Left lung (tissue), 10 donors: Measurements from ENCODE around the gene GORAB. TPM values are rescaled to one million over a fixed set of nuclear protein-coding genes. Genes with fewer than 3 reads are reported as not detected.

ENCODE experiments used
- ATAC-seq: fragments of 200-7000 bp; cut with Tn5 transposase; one replicate; pipeline ENCODE4 v1.9.1; 2020; ENCODE audit warnings: moderate library complexity
- DNase-seq, 4 donors: peaks; one replicate each; pipeline ENCODE4 v3.0.0-alpha.2; 2013 to 2020
- H3K27ac ChIP-seq, 2 donors: fragments of 200-600 bp; sonication (generic) in 1 of 2; one replicate each; pipeline versions ENCODE4 v1.5.0 to v1.8.0; 2020 to 2021
- H3K27me3 ChIP-seq, 2 donors: fragments of 200-600 bp; sonication (generic) in 1 of 2; one replicate each; pipeline versions ENCODE4 v1.5.0 to v1.8.0; 2020 to 2021
- H3K36me3 ChIP-seq, 2 donors: fragments of 200-600 bp; sonication (generic) in 1 of 2; one replicate each; pipeline versions ENCODE4 v1.5.0 to v1.8.0; 2020 to 2021
- H3K4me1 ChIP-seq, 2 donors: fragments of 200-600 bp; one replicate each; pipeline ENCODE4 v1.8.0; 2021
- H3K4me3 ChIP-seq, 2 donors: fragments of 200-600 bp; sonication (generic) in 1 of 2; one replicate each; pipeline versions ENCODE4 v1.5.0 to v1.8.0; 2020 to 2021; ENCODE audit warnings: mild to moderate bottlenecking in 1 of 2
- H3K9me3 ChIP-seq, 2 donors: fragments of 200-600 bp; sonication (generic) in 1 of 2; one replicate each; pipeline versions ENCODE4 v1.5.0 to v1.8.0; 2020 to 2021
- CTCF ChIP-seq, 2 donors: fragments of 200-600 bp; sonication (generic) in 1 of 2; IDR thresholded peaks; one replicate each; pipeline versions ENCODE4 v1.5.0 to v1.8.0; 2021; ENCODE audit warnings: antibody characterized with exemption in 2 of 2
- intact Hi-C, 2 donors: fragments of 100-400 bp; cut with DNase I; formaldehyde crosslinking; loops; one replicate each; pipeline versions ENCODE4 v1.11.2 to v1.14.2; 2022
- polyA plus RNA-seq, 6 donors: library from polyadenylated mRNA; unstranded; fragments of 120-200 nt; gene quantifications; one replicate each; pipeline ENCODE4 v1.2.1, GENCODE V29; 2013; ENCODE audit not compliant: insufficient read length in 6 of 6
- total RNA-seq, 2 donors: library from RNA; stranded (reverse); fragmentation: NEBNext Ultra II Directional; extraction: Animal tissue kit (Norgen Biotek cat#: 25700); gene quantifications; one replicate each; pipeline ENCODE4 v1.2.1, GENCODE V29; 2021
- donor health status: DM: no; HTN: yes; CAD: no.
- donor health status: DM: no; HTN: no; CAD: no.

GORAB gene
- total and polyA plus RNA-seq, 8 donors, result 11.1 to 29.1 (median 24.1) TPM

GRCh38 chr1:170558731-170559130 lies 26.8 kb downstream of the GORAB start:
- no peak for TF ChIP-seq CTCF (IDR thresholded peaks at IDR 0.05)
- H3K27ac ChIP-seq, result no peak overlapping the region
- intact Hi-C loops, result no loop called here
- no peak overlapping the region for H3K4me3 ChIP-seq
- ATAC-seq, result no peak
- DNase-seq, result no peak
- H3K36me3 ChIP-seq, result peaks cover 0 to 6% of the 10 kb centered on the region in 2 donors
- no peaks in the 10 kb centered on the region for H3K27me3 ChIP-seq
- H3K4me1 ChIP-seq, result peaks cover 5 to 7% of the 10 kb centered on the region in 2 donors
- peaks cover 0 to 22% of the 10 kb centered on the region in 2 donors for H3K9me3 ChIP-seq

GRCh38 chr1:170559166-170559565 lies 27.2 kb downstream of the GORAB start:
- no peak for ATAC-seq
- Histone ChIP-seq H3K9me3 (peaks cover 0 to 22% of the 10 kb centered on the region in 2 donors), H3K36me3 (peaks cover 0 to 2% of the 10 kb centered on the region in 2 donors), H3K4me3 (no peak overlapping the region), H3K27me3 (no peaks in the 10 kb centered on the region), H3K27ac (no peak overlapping the region), H3K4me1 (peaks cover 5 to 7% of the 10 kb centered on the region in 2 donors)
- TF ChIP-seq CTCF (IDR thresholded peaks at IDR 0.05), result no peak
- no peak for DNase-seq
- intact Hi-C loops, result no loop called here

- Histone ChIP-seq H3K4me1 (peaks cover 5 to 7% of the 10 kb centered on the region in 2 donors), H3K9me3 (peaks cover 0 to 22% of the 10 kb centered on the region in 2 donors), H3K27ac (no peak overlapping the region), H3K27me3 (no peaks in the 10 kb centered on the region), H3K36me3 (no peaks in the 10 kb centered on the region), H3K4me3 (no peak overlapping the region)
- intact Hi-C loops, result no loop called here
- TF ChIP-seq CTCF (IDR thresholded peaks at IDR 0.05), result no peak
- DNase-seq (no peak), ATAC-seq (no peak)
Observed at GRCh38 chr1:170560681-170561285, 28.8 kb downstream of the GORAB start.

GRCh38 chr1:170562646-170563338 lies 30.8 kb downstream of the GORAB start:
- intact Hi-C loops, result no loop called here
- peak in 2 of 4 donors; percentile 12 to 51 for DNase-seq
- Histone ChIP-seq H3K27me3 (no peaks in the 10 kb centered on the region), H3K9me3 (peaks cover 0 to 22% of the 10 kb centered on the region in 2 donors), H3K4me1 (peaks cover 5 to 7% of the 10 kb centered on the region in 2 donors), H3K4me3 (no peak overlapping the region), H3K27ac (peak overlapping the region; percentile 56 to 83), H3K36me3 (no peaks in the 10 kb centered on the region)
- TF ChIP-seq CTCF (IDR thresholded peaks at IDR 0.05), result no peak
- peak; percentile 92 for ATAC-seq

GRCh38 chr1:170567214-170567613 lies 35.2 kb downstream of the GORAB start:
- H3K4me1 ChIP-seq, result peaks cover 5 to 7% of the 10 kb centered on the region in 2 donors
- TF ChIP-seq CTCF (IDR thresholded peaks at IDR 0.05), result no peak
- DNase-seq, result no peak
- H3K36me3 ChIP-seq, result no peaks in the 10 kb centered on the region
- H3K27me3 ChIP-seq, result no peaks in the 10 kb centered on the region
- H3K9me3 ChIP-seq, result no peaks in the 10 kb centered on the region
- intact Hi-C loops, result no loop called here
- H3K27ac ChIP-seq, result no peak overlapping the region
- ATAC-seq, result no peak
- H3K4me3 ChIP-seq, result no peak overlapping the region
